B cell (primary cell): ENCODE data around the gene CPLX3. TPM values are rescaled to one million over a fixed set of nuclear protein-coding genes. Genes with fewer than 3 reads are reported as not detected.
A peak's percentile ranks its signal among the peaks of the same experiment; 100 is the strongest.

Experiments used
- ATAC-seq: fragments of 200-7000 bp; cut with Tn5 transposase; one replicate; pipeline ENCODE4 v1.10.0; 2021; ENCODE audit warnings: low read depth, mild to moderate bottlenecking, moderate number of reproducible peaks, moderate library complexity
- CTCF ChIA-PET: fragments of 350-600 bp; sonication (Branson Sonifier 250); formaldehyde crosslinking; loops from one replicate; lab custom pipeline; 2021; ENCODE audit warnings: antibody characterized with exemption, inconsistent platforms; lab: Charles Lee
- POLR2A ChIA-PET: fragments of 350-600 bp; sonication (Branson Sonifier 250); formaldehyde crosslinking; loops from one replicate; lab custom pipeline; 2021; ENCODE audit warnings: antibody characterized with exemption; lab: Charles Lee
- DNase-seq: peaks from one replicate; pipeline ENCODE4 v3.0.0; 2013
- H2AFZ ChIP-seq: 2 replicates; pipeline ENCODE4 v1.6.1; 2012; ENCODE audit warnings: mild to moderate bottlenecking, low read depth, low read length; ENCODE audit not compliant: insufficient read depth, poor library complexity, severe bottlenecking
- H3K27ac ChIP-seq, 2 donors: 1 replicate in 1 of 2; 2 replicates in 1 of 2; pipeline ENCODE4 v1.5.1; 2012 to 2013; ENCODE audit warnings: low read length in 2 of 2, mild to moderate bottlenecking in 2 of 2, moderate library complexity in 1 of 2
- H3K27me3 ChIP-seq, 4 experiments: fragments of 200-600 bp in 1 of 4; sonication (generic) in 1 of 4; replicated peaks in 1 of 4; 1 replicate in 2 of 4; 2 replicates in 2 of 4; pipeline versions ENCODE4 v1.6.1 to v1.7.0; 2013 to 2016; ENCODE audit warnings: low read length in 3 of 4, mild to moderate bottlenecking in 2 of 4, mixed read lengths in 1 of 4, moderate library complexity in 1 of 4; ENCODE audit not compliant: insufficient read depth in 4 of 4, control insufficient read depth in 3 of 4; ENCODE audit errors: control extremely low read depth in 1 of 4
- H3K36me3 ChIP-seq, 2 experiments: replicated peaks in 1 of 2; 1 replicate in 1 of 2; 2 replicates in 1 of 2; pipeline versions ENCODE4 v1.6.1 to v1.7.1; 2013; ENCODE audit warnings: low read length in 1 of 2; ENCODE audit not compliant: insufficient read depth in 2 of 2, control insufficient read depth in 1 of 2; ENCODE audit errors: control extremely low read depth in 1 of 2, extremely low read depth in 1 of 2
- H3K4me1 ChIP-seq, 2 donors: fragments of 200-600 bp in 1 of 2; sonication (generic) in 1 of 2; 1 replicate in 1 of 2; 2 replicates in 1 of 2; pipeline versions ENCODE4 v1.5.1 to v1.6.1; 2013 to 2017; ENCODE audit warnings: low read length in 2 of 2; ENCODE audit not compliant: control insufficient read depth in 2 of 2, insufficient read depth in 2 of 2
- H3K4me2 ChIP-seq: replicated peaks from 2 replicates; pipeline ENCODE3; 2012; ENCODE audit warnings: mild to moderate bottlenecking, low read depth, low read length; ENCODE audit not compliant: poor library complexity, severe bottlenecking
- H3K4me3 ChIP-seq, 5 experiments: fragments of 200-600 bp in 1 of 5; sonication (generic) in 1 of 5; 1 replicate in 3 of 5; 2 replicates in 2 of 5; pipeline versions ENCODE4 v1.5.1 to v1.7.0; 2011 to 2016; ENCODE audit warnings: low read length in 4 of 5, mild to moderate bottlenecking in 4 of 5, low read depth in 2 of 5, control low read depth in 1 of 5, moderate library complexity in 1 of 5; ENCODE audit not compliant: insufficient read depth in 1 of 5; ENCODE audit errors: control extremely low read depth in 1 of 5, extremely low read depth in 1 of 5
- H3K79me2 ChIP-seq: fragments of 200-600 bp; sonication (generic); one replicate; pipeline ENCODE4 v1.6.0; 2016; ENCODE audit warnings: low read length; ENCODE audit not compliant: control insufficient read depth, insufficient read depth
- H3K9ac ChIP-seq: fragments of 200-600 bp; sonication (generic); 2 replicates; pipeline ENCODE4 v1.6.1; 2017; ENCODE audit warnings: mild to moderate bottlenecking, low read length, moderate library complexity
- H3K9me3 ChIP-seq, 3 donors: one replicate each; pipeline versions ENCODE4 v1.6.1 to v1.7.1; 2013; ENCODE audit warnings: low read length in 2 of 3; ENCODE audit not compliant: control insufficient read depth in 2 of 3, insufficient read depth in 1 of 3; ENCODE audit errors: control extremely low read depth in 1 of 3
- H4K20me1 ChIP-seq: 2 replicates; pipeline ENCODE4 v1.6.0; 2012; ENCODE audit warnings: mild to moderate bottlenecking, low read length; ENCODE audit not compliant: insufficient read depth, control insufficient read depth, poor library complexity, severe bottlenecking
- H3K27ac Mint-ChIP-seq: one replicate; pipeline ENCODE4 v1.8.0; 2021; ENCODE audit warnings: mixed read lengths
- H3K27me3 Mint-ChIP-seq: one replicate; pipeline ENCODE4 v1.8.0; 2021; ENCODE audit warnings: mixed read lengths
- H3K4me1 Mint-ChIP-seq: one replicate; pipeline ENCODE4 v1.8.0; 2021; ENCODE audit warnings: mixed read lengths
- H3K4me3 Mint-ChIP-seq: one replicate; pipeline ENCODE4 v1.8.0; 2021; ENCODE audit warnings: mixed read lengths
- H3K9me3 Mint-ChIP-seq: one replicate; pipeline ENCODE4 v1.8.0; 2022; ENCODE audit warnings: mixed read lengths; ENCODE audit not compliant: insufficient read depth
- EZH2 ChIP-seq: IDR thresholded peaks from 2 replicates; pipeline ENCODE4 v1.6.1; 2012; ENCODE audit warnings: borderline replicate concordance, low read depth, mild to moderate bottlenecking, moderate library complexity, low read length; ENCODE audit not compliant: insufficient read depth, poor library complexity, severe bottlenecking
- WGBS: methylation state at CpG from one replicate; pipeline ENCODE4 v1.1.5; 2013; ENCODE audit warnings: missing lambda C conversion rate; ENCODE audit not compliant: insufficient coverage; 5-methylcytosine and 5-hydroxymethylcytosine counted together
- intact Hi-C: fragments of 100-400 bp; cut with micrococcal nuclease; formaldehyde crosslinking; loops from one replicate; pipeline ENCODE4 v1.10.0; 2022
- polyA plus RNA-seq: library from polyadenylated mRNA; depleted of rRNA; stranded (reverse); fragments of >200 nt; gene quantifications from 2 replicates; pipeline ENCODE4 v1.2.3, GENCODE V29; 2012
- total RNA-seq, 2 donors: library from RNA; stranded (reverse); fragments of 120-200 nt in 1 of 2; gene quantifications; 1 replicate in 1 of 2; 2 replicates in 1 of 2; pipeline versions ENCODE4 v1.2.3 to v1.2.4, GENCODE V29; 2013 to 2022
- TF ChIP-seq, protein P1 (sequence below): fragments of 200-600 bp; IDR thresholded peaks from one replicate; pipeline ENCODE4 v1.8.0; 2022; ENCODE audit warnings: antibody characterized with exemption, mild to moderate bottlenecking

The CPLX3 gene
- total and polyA plus RNA-seq, 2 donors (not counting 1 experiment from before 2014, with no cell fraction given), result 0.60 TPM; not detected in 1

DNA sequence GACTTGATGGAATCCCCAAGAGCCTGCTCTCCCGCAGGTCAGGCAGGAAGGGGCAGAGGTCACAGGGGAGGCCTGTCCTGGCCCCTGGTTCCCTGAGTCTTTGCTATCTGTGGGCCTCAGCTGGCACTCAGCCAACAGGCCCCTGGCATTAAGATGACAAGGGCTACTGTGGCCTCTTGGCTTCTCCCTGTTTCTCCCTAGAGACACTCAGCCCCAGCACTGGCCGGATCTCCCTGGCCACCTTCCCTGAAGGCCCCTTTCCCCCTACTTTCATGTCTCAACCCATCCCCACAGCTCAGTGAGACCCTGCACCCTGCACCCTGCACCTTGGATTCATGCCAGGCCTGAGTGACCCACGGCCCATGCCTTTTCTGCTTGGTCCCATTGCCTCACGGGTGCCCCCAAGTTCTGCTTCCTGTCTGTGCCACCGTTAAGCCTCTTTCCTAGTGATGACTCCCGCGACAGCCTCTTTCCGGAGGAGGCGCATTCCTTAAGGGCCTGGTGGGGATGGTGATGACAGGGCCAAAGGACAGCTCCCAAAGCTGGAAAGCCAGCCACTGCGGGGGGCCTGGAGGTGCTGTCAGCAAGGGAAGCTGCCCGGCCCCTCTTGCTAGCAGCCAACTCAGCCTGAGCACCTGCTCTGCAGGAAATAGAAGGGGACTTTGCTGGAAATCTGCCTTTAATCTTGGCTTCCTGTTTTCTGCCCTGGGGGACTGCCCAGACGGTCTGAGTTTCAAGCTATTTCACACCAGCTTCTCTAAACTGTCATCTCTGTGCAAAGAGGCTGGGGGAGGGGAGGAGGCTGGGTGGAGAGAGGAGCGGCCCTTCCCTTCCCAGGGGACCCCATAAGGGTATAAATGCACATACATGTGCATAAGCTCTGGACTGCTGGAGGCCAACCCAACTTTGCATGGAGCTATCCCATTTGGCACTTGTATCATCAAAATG, 49.3 kb upstream of the CPLX3 start:
- no peak for TF ChIP-seq EZH2
- TF ChIP-seq, protein P1, sequence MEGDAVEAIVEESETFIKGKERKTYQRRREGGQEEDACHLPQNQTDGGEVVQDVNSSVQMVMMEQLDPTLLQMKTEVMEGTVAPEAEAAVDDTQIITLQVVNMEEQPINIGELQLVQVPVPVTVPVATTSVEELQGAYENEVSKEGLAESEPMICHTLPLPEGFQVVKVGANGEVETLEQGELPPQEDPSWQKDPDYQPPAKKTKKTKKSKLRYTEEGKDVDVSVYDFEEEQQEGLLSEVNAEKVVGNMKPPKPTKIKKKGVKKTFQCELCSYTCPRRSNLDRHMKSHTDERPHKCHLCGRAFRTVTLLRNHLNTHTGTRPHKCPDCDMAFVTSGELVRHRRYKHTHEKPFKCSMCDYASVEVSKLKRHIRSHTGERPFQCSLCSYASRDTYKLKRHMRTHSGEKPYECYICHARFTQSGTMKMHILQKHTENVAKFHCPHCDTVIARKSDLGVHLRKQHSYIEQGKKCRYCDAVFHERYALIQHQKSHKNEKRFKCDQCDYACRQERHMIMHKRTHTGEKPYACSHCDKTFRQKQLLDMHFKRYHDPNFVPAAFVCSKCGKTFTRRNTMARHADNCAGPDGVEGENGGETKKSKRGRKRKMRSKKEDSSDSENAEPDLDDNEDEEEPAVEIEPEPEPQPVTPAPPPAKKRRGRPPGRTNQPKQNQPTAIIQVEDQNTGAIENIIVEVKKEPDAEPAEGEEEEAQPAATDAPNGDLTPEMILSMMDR, result no peak
- H3K79me2 ChIP-seq, result peaks cover 67% of the 10 kb centered on the region
- Mint-ChIP-seq H3K4me3 (peak overlapping the region; percentile 85), H3K27me3 (no peaks in the 10 kb centered on the region), H3K27ac (peak overlapping the region; percentile 98), H3K4me1 (peaks cover 93% of the 10 kb centered on the region), H3K9me3 (no peaks in the 10 kb centered on the region)
- ATAC-seq (peak; percentile 64), DNase-seq (peak; percentile 93)
- H3K9me3 ChIP-seq, result peaks cover 0 to 6% (median 0%) of the 10 kb centered on the region in 3 donors
- peaks cover 93 to 96% of the 10 kb centered on the region in 2 donors for H3K4me1 ChIP-seq
- H2AFZ ChIP-seq, result no peak overlapping the region
- peak overlapping the region; percentile 91 to 99 for H3K27ac ChIP-seq
- no peaks in the 10 kb centered on the region for H4K20me1 ChIP-seq
- intact Hi-C loops, result loop anchor here (1.0 to 5.0 kb wide), 3 partner anchors 10 to 785 kb away; partner anchors contain the start of genes PML and STOML1
- ChIA-PET CTCF (interaction anchor here (0.6 to 37.1 kb wide), 12 partner anchors 3 to 804 kb away, joined by 3 to 2548 read pairs (median 4); partner anchors contain the start of genes CSK, FAM219B, LMAN1L and MPI), POLR2A (interaction anchor here (0.5 to 15.2 kb wide), 8 partner anchors 16 to 677 kb away, joined by 3 to 572 read pairs (median 4); partner anchors contain the start of genes CYP1A1 and SIN3A)
- peak overlapping the region; percentile 74 for H3K4me2 ChIP-seq
- 1% methylated on average over 11 of the region's 13 CpGs for WGBS
- H3K36me3 ChIP-seq, result no peaks in the 10 kb centered on the region
- H3K9ac ChIP-seq, result peak overlapping the region; percentile 47
- no peaks in the 10 kb centered on the region for H3K27me3 ChIP-seq
- peak overlapping the region in 4 of 5 experiments; percentile 25 to 46 (median 34) for H3K4me3 ChIP-seq
